NCI-H2196 (cell line): ENCODE measurements around the gene CLK2.
"Not testable (repeated sequence)": the region's sequence is repeated elsewhere in the genome, so short reads cannot be mapped to it uniquely, and the experiment has no call there.

Experiments used
- DNase-seq: peaks from one replicate; lab custom pipeline; 2025; ENCODE audit not compliant: unreplicated experiment; lab: John Stamatoyannopoulos, UW

CLK2 gene

GRCh38 chr1:155244368-155245162, 28.7 kb downstream of the CLK2 start:
- DNase-seq = peak; percentile 98

GRCh38 chr1:155242805-155243358, 30.4 kb downstream of the CLK2 start:
- DNase-seq = no peak

- no peak for DNase-seq
These were observed 31.5 kb downstream of the CLK2 start for GRCh38 chr1:155241841-155242264.

DNA sequence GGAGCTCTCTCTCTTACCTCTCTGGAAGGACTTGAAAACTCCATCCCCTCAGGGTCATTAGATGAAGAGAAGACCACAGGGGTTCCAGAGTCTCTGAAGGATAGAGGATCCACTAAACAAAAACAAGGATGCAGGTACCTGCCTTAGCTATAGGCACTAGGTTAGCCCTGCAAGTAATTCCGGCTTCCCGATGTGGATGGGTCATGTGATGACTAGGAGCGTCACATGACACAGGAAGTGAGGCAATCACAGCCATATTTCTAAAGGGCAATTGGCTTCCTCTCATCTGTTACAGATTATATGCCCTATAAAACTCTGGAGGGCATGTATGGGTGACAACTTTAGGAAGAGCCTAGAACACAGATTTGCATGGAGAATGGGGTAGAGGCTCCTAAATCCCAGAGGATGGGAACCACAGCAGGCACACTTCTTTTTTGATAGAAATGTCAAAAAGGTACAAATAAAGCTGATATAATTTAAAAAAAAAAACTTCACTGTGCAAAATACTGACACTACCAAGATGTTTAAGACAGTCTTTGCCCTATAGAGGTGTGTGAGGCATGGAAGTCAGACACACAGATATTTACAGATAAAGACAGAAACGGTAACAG, 32.1 kb downstream of the CLK2 start:
- DNase-seq = peak; percentile 78

DNA sequence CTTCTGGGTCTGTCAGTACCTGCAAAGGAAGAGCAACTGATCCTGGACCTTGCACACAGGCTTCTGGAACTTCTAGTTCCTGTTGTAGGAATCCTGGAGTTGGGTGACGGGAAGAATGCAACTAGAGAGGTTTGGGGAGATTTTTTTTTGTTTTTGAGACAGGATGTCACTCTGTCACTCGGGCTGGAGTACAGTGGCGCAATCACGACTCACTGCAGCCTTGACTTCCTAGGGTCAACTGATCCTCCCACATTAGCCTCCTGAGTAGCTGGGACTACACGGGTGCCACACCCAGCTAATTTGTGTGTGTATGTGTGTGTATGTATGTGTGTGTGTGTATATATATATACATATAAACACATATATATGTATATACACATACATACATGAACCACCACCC, 36.9 kb downstream of the CLK2 start:
- DNase-seq = no peak

DNA sequence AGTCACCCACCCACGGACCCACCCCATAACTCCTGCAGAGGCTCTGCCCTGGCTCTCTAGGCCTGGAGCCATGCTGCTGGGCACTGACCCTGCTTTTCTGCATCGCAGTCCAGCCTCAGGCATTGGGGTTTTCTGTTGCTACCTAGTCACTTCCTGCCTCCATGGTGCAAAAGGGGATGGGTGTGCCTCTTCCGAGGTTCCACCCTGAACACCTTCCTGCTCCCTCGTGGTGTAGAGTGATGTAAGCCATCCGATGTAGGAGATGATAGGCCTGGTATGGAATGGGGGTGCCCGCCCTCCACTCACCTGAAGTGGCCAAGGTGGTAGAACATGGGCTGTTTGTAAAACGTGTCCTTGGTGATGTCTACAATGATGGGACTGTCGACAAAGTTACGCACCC, 37.9 kb downstream of the CLK2 start:
- DNase-seq = not testable (repeated sequence)

DNA sequence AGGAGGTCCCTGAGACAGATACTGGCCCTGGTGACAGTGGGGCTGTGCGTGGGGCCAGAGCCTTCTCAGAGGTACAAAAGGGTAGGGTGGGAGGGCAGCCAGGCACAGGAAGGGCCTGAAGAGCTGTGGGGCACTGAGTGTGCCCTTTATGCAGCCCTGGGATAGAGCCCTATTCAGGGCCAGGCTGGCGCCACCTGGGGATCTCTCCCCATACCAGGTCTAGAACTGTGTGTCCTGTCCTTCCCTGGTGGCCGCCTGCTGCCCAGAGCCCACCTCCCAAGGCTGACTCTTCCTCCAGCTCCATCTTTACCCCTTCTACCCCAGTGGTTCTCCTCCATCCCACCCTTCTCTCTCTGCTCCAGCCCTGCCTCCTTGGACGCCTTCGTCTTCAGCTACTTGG, 39.8 kb downstream of the CLK2 start:
- not testable (repeated sequence) for DNase-seq

- DNase-seq = not testable (repeated sequence)
These were observed 41.0 kb downstream of the CLK2 start for GRCh38 chr1:155232001-155232978.

DNA sequence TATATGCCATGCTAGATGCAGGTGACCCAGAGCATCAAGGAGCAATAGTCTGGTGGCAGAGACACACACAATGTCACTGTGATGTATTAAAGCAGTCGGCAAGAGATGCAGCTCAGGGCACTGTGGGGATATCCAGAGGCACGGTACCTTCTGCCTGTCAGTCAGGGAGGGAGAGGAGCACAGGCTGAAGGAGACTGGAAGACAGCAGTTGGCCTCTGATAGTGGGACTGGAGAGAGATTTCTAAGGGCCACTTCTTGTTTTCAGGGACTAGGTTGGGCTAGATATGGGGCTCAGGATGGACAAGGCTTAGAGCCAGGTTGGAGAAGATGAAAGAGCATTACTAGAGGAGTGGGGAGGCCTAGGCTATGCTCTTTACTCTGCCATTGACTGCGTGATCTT, 42.0 kb downstream of the CLK2 start:
- not testable (repeated sequence) for DNase-seq

- no peak for DNase-seq
These were observed 45.2 kb downstream of the CLK2 start for GRCh38 chr1:155228096-155228427.

GRCh38 chr1:155227261-155228095, 45.8 kb downstream of the CLK2 start:
- peak; percentile 98 for DNase-seq

- peak; percentile 66 for DNase-seq
These were observed 46.4 kb downstream of the CLK2 start for GRCh38 chr1:155226910-155227260.

DNA sequence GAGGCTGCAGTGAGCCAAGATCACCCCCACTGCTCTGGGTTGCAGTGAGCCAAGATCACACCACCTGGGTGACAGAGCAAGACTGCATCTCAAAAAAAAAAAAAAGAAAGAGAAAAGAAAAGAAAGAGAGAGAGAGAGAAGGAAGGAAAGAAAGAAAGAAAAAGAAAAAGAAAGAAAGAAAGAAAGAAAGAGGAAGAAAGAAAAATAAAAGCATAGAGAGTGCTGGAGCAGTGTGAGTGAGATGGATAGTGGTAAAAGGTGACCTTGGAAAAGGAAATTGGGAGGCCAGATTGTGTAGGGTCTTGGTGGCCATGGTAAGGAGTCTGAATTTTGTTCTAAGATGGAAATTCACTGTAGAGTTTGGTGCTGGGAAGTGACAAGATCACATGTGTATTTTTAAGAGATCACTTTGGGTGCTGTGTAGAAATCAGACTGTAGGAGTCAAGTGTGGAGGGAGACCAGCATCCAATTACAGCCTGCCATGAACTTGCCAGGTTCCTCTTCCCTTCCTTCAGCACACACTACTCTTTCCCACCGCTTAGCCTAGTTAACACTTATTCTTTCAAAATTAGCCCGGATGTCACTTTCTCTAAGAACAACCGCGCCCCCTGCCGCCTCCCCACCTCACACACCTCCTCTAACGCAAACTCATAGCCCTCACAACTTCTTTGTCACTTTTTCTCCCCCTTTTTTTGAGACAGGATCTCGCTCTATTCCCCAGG, 47.0 kb downstream of the CLK2 start:
- peak; percentile 66 for DNase-seq

DNA sequence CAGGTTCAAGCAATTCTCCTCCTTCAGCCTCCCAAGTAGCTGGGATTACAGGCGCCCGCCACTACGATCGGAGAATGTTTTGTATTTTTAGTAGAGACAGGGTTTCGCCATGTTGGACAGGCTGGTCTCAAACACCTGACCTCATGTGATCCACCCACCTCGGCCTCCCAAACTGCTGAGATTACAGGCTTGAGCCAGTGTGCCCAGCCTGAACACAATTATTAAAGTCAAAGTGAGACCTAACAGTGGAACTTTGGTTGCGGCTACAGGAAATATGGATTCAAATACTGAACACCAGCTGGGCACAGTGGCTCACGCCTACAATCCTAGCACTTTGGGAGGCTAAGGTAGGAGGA, 47.9 kb downstream of the CLK2 start:
- not testable (repeated sequence) for DNase-seq

DNA sequence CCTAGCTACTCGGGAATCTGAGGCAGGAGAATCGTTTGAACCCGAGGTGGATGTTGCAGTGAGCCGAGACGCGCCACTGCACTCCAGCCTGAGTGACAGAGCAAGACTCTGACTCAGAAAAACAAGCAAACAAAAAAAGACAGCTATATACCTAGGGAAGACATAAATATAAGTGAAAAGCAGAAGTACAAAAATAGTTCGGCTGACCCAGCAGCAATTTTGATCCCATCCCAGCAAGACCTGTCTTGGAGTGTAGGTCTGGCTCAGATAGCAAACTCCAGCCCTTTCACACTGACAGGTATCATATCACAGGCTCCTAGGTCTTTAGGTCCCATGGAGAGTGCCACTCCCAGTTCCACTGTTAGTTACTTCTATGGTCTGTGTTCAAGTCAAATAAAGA, 50.3 kb downstream of the CLK2 start:
- DNase-seq = no peak

DNA sequence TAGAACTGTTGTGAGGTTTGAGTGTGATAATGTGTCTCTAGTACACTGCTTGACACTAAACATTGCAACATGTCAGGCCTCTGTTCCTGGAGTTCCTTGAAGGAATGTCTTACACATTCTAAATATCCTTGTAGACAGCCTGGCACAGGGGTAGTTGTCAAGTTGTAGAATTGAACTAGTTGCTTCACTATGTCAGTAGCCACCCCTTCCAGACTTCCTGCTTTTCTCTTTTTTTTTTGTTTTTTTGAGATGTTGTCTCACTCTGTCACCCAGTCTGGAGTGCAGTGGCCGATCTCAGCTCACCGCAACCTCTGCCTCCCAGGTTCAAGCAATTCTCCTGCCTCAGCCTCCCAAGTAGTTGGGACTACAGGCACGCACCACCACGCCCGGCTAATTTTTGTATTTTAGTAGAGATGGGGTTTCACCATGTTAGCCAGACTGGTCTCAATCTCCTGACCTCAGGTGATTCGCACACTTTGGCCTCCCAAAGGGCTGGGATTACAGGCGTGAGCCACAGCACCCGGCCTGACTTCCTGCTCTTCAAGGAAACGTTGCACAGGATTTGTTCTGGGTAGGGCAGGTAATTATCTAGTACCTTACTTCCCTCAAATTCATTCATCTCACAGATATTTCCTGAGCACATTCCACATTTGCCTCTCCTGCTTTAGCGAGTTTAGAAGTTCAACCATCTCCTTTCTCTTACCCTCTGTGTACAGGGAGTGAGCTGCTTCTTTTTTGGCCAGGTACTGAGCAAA, 52.9 kb downstream of the CLK2 start:
- DNase-seq = not testable (repeated sequence)

GRCh38 chr1:155219592-155220031, 53.7 kb downstream of the CLK2 start:
- DNase-seq = peak; percentile 32

DNA sequence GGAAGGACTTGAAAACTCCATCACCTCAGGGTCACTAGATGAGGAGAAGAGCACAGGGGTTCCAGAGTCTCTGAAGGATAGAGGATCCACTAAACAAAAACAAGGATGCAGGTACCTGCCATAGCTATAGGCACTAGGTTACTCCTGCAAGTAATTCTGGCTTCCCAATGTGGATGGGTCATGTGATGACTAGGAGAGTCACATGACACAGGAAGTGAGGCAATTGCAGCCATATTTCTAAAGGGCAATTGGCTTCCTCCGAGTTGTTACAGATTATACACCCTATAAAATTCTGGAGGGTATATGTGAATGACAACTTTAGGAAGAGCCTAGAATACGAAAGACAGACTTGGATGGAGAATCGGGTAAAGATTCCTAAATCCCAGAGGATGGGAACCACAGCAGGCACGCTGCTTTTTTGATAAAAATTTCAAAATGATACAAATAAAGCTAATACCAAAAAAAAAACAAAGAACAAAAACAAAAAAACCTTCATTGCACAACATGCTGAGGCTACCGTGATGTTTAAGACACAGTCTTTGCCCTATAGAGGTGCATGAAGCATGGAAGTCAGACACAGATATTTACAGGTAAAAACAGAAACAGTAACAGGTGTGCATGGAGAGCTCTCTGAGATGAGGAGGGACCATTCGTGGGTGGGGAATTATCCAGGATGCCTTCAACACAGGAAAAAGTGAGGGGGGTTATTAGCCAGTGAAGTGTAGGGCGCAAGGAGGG, 54.3 kb downstream of the CLK2 start:
- peak; percentile 82 for DNase-seq
